ENCODE measurements around the gene KNSTRN. TPM values are rescaled to one million over a fixed set of nuclear protein-coding genes. Genes with fewer than 3 reads are reported as not detected.

The KNSTRN gene
- total and polyA plus RNA-seq, 2 experiments from 2014 or later, result 67.9 to 80.4 TPM

GRCh38 chr15:40357723-40358470 is 24.6 kb upstream of the KNSTRN start, which contains the start of gene DISP2 (continued):
- TF ChIP-seq CTCF (conservative IDR thresholded peaks at IDR 0.05; ENCODE audit: low read depth in 2 of 2) (no peak), CREB1 (CRISPR knock-in tag; IDR thresholded peaks at IDR 0.05; ENCODE audit: low read depth) (no peak), ZNF462 (CRISPR knock-in tag; IDR thresholded peaks at IDR 0.05) (no peak)

- TF ChIP-seq POLR2AphosphoS5 (IDR thresholded peaks at IDR 0.05; ENCODE audit: low read depth) (peak; percentile 54), ETS1 (IDR thresholded peaks at IDR 0.05) (no peak), EZH2 (IDR thresholded peaks at IDR 0.05; ENCODE audit: low read depth, unreplicated experiment) (peak; percentile 26), CREB1 (CRISPR knock-in tag; IDR thresholded peaks at IDR 0.05; ENCODE audit: low read depth) (no peak), CTCF (conservative IDR thresholded peaks at IDR 0.05; ENCODE audit: low read depth in 2 of 2) (peak in 1 of 2 experiments; percentile 35; a peak in 2 of 4 replicates), ZNF114 (CRISPR knock-in tag; IDR thresholded peaks at IDR 0.05) (no peak)
- peaks cover 22% of the 10 kb centered on the region for H3F3A ChIP-seq (replicated peaks; ENCODE audit: low read depth)
- peaks cover 30% of the 10 kb centered on the region for H3K4me1 Mint-ChIP-seq
- H3K79me2 ChIP-seq (replicated peaks; ENCODE audit: insufficient read depth), result no peaks in the 10 kb centered on the region
- no peaks in the 10 kb centered on the region for H3K36me3 ChIP-seq (ENCODE audit: insufficient read depth)
- H3K4me1 ChIP-seq (ENCODE audit: insufficient read depth), result peaks cover 25% of the 10 kb centered on the region
- peaks cover 26% of the 10 kb centered on the region for H3K27me3 ChIP-seq (ENCODE audit: insufficient read depth)
- peak overlapping the region; percentile 94 for H3K4me2 ChIP-seq
- H3K4me3 Mint-ChIP-seq, result peak overlapping the region; percentile 76
- H3K4me3 ChIP-seq, result peak overlapping the region; percentile 92
- ATAC-seq, result peak; percentile 51
- no peaks in the 10 kb centered on the region for H3K9me2 ChIP-seq (ENCODE audit: insufficient read depth)
- peaks cover 3% of the 10 kb centered on the region; the same call in 2 of the 3 replicates for H3K9me3 Mint-ChIP-seq
- peaks cover 23% of the 10 kb centered on the region for H3K27me3 Mint-ChIP-seq (ENCODE audit: insufficient read depth, low read depth, poor library complexity)
- H2AFZ ChIP-seq, result peak overlapping the region; percentile 94
- no peaks in the 10 kb centered on the region for H4K20me1 ChIP-seq (replicated peaks; ENCODE audit: insufficient read depth)
- no peak overlapping the region for H3K27ac ChIP-seq (ENCODE audit: low read depth)
- no peak overlapping the region for H3K27ac Mint-ChIP-seq
- DNase-seq (ENCODE audit: low spot score), result peak; percentile 72
- H3K36me3 Mint-ChIP-seq (ENCODE audit: low read depth), result no peaks in the 10 kb centered on the region; the same call in 2 of the 3 replicates
Measured at GRCh38 chr15:40358471-40359353, 23.8 kb upstream of the KNSTRN start.

All from GM23338 (cell line).